OCI-M2 (cell line): ENCODE data around the gene MSN.

Experiments
- DNase-seq: peaks from one replicate; lab custom pipeline; 2025; ENCODE audit not compliant: unreplicated experiment; lab: John Stamatoyannopoulos, UW

The MSN gene

GRCh38 chrX:65783746-65784145 lies 116.3 kb downstream of the MSN start:
- DNase-seq, result no peak
